HG03025 (cell line): ENCODE results near the gene MMP19.

Experiments used
- ATAC-seq: cut with Tn5 transposase; IDR thresholded peaks from one replicate; pipeline ENCODE4 v1.9.1; 2021; ENCODE audit warnings: mild to moderate bottlenecking, moderate library complexity; ENCODE audit not compliant: unreplicated experiment, low FRiP score

The MMP19 gene

GRCh38 chr12:55816881-55817344 lies 25.8 kb downstream of the MMP19 start:
- ATAC-seq, result no peak

GRCh38 chr12:55815473-55815872 lies 27.3 kb downstream of the MMP19 start:
- ATAC-seq, result no peak

- no peak for ATAC-seq
Observed at GRCh38 chr12:55814257-55814656, 28.5 kb downstream of the MMP19 start.

- no peak for ATAC-seq
Observed at GRCh38 chr12:55812088-55812487, 30.6 kb downstream of the MMP19 start.

GRCh38 chr12:55809274-55809673 lies 33.5 kb downstream of the MMP19 start:
- no peak for ATAC-seq

GRCh38 chr12:55806982-55807381 lies 35.8 kb downstream of the MMP19 start:
- no peak for ATAC-seq

- no peak for ATAC-seq
Observed at GRCh38 chr12:55797550-55797949, 45.2 kb downstream of the MMP19 start.

GRCh38 chr12:55797068-55797467 lies 45.7 kb downstream of the MMP19 start:
- no peak for ATAC-seq

GRCh38 chr12:55795950-55796349 lies 46.8 kb downstream of the MMP19 start:
- no peak for ATAC-seq

GRCh38 chr12:55789893-55790292 lies 52.8 kb downstream of the MMP19 start:
- ATAC-seq, result no peak

- ATAC-seq, result no peak
Observed at GRCh38 chr12:55789171-55789570, 53.6 kb downstream of the MMP19 start.

GRCh38 chr12:55788546-55788945 lies 54.2 kb downstream of the MMP19 start:
- no peak for ATAC-seq
